ENCODE results near the gene BTBD9.

DNA sequence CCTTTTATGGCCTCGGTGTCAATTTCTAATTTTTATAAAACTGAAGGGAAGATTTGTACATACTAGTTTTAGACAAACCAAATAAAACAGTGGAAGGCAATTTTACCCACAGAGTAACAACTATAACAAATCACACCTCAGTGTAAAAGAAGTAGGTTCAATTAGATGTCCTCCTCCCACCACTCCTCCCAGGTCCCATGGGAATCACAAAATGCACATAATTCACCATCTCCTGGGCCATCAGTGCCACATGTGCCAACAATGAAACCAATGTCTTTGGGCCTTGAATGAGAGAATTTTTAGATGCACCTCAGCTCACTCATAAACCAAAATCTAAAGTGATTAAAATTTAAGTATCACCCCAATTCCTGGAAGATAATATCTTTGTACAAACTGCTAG is 267.8 kb downstream of the BTBD9 start:
- TF ChIP-seq CTCF (IDR thresholded peaks at IDR 0.05 in 4 of 5, conservative IDR thresholded peaks at IDR 0.05 in 1 of 5) (no peak), POLR2A (IDR thresholded peaks at IDR 0.05) (no peak)
